SK-N-SH (cell line): ENCODE results near the gene SF3B6. TPM values are rescaled to one million over a fixed set of nuclear protein-coding genes. Genes with fewer than 3 reads are reported as not detected.

Experiments used
- CTCF ChIA-PET: fragments of 300-600, 350-600 bp; formaldehyde crosslinking; extraction: SDS; loops from one replicate; lab custom pipeline; 2021; lab: Yijun Ruan, JAX
- POLR2A ChIA-PET: fragments of 350-600 bp; sonication (Branson Sonifier 250); formaldehyde crosslinking; extraction: SDS; loops from one replicate; lab custom pipeline; 2020; ENCODE audit warnings: antibody characterized with exemption, inconsistent platforms; lab: Yijun Ruan, JAX
- DNase-seq: peaks from one replicate; pipeline ENCODE4 v3.0.0; 2012
- H2AFZ ChIP-seq: fragments of 200-600 bp; sonication (generic); 2 replicates; pipeline ENCODE4 v1.8.1; 2016; ENCODE audit warnings: antibody characterized with exemption, mild to moderate bottlenecking, low read depth
- H3F3A ChIP-seq: fragments of 200-600 bp; sonication (generic); replicated peaks from 2 replicates; pipeline ENCODE3; 2016; ENCODE audit warnings: antibody characterized with exemption, mild to moderate bottlenecking; ENCODE audit not compliant: insufficient read depth
- H3K27ac ChIP-seq, 2 experiments: fragments of 200-500 bp in 1 of 2; fragments of 200-600 bp in 1 of 2; sonication (Bioruptor generic) in 1 of 2; sonication (generic), shearing (Covaris generic) in 1 of 2; 2 replicates each; pipeline versions ENCODE4 v1.5.1 to v1.6.1; 2014 to 2016; ENCODE audit warnings: low read depth in 2 of 2, inconsistent platforms in 1 of 2, low read length in 1 of 2, mild to moderate bottlenecking in 1 of 2, mixed read lengths in 1 of 2
- H3K27me3 ChIP-seq: fragments of 200-600 bp; sonication (generic), shearing (Covaris generic); 2 replicates; pipeline ENCODE4 v1.6.1; 2016; ENCODE audit warnings: mixed run types; ENCODE audit not compliant: insufficient read depth
- H3K36me3 ChIP-seq, 2 experiments: fragments of 200-500 bp in 1 of 2; fragments of 200-600 bp in 1 of 2; sonication (Bioruptor generic) in 1 of 2; sonication (generic) in 1 of 2; replicated peaks in 1 of 2; 2 replicates each; pipeline versions ENCODE3 to v1.5.1; 2014 to 2016; ENCODE audit warnings: low read length in 1 of 2, mild to moderate bottlenecking in 1 of 2; ENCODE audit not compliant: insufficient read depth in 2 of 2, control insufficient read depth in 1 of 2
- H3K4me1 ChIP-seq, 2 experiments: fragments of 200-500 bp in 1 of 2; fragments of 200-600 bp in 1 of 2; sonication (Bioruptor generic) in 1 of 2; sonication (generic), shearing (Covaris generic) in 1 of 2; 2 replicates each; pipeline versions ENCODE4 v1.5.1 to v1.6.1; 2014 to 2016; ENCODE audit warnings: low read depth in 1 of 2, low read length in 1 of 2, mixed run types in 1 of 2; ENCODE audit not compliant: insufficient read depth in 2 of 2, control insufficient read depth in 1 of 2
- H3K4me2 ChIP-seq: fragments of 200-600 bp; sonication (generic), shearing (Covaris generic); 2 replicates; pipeline ENCODE4 v1.6.1; 2017; ENCODE audit warnings: mixed run types
- H3K4me3 ChIP-seq, 2 experiments: fragments of 200-500 bp in 1 of 2; fragments of 200-600 bp in 1 of 2; sonication (Bioruptor generic) in 1 of 2; sonication (generic), shearing (Covaris generic) in 1 of 2; 2 replicates each; pipeline versions ENCODE4 v1.5.1 to v1.8.1; 2014 to 2016; ENCODE audit warnings: low read depth in 2 of 2, inconsistent platforms in 1 of 2, low read length in 1 of 2, mild to moderate bottlenecking in 1 of 2, mixed read lengths in 1 of 2, moderate library complexity in 1 of 2
- H3K79me2 ChIP-seq: fragments of 200-600 bp; sonication (generic); 2 replicates; pipeline ENCODE4 v1.8.1; 2017; ENCODE audit warnings: mild to moderate bottlenecking; ENCODE audit not compliant: insufficient read depth
- H3K9ac ChIP-seq: fragments of 200-600 bp; sonication (generic); 2 replicates; pipeline ENCODE4 v1.6.1; 2017; ENCODE audit warnings: mixed run types
- H3K9me2 ChIP-seq: fragments of 200-600 bp; sonication (generic); 2 replicates; pipeline ENCODE4 v1.6.1; 2017; ENCODE audit warnings: mixed run types
- H3K9me3 ChIP-seq: fragments of 200-600 bp; sonication (generic); 2 replicates; pipeline ENCODE4 v1.6.1; 2017; ENCODE audit warnings: mixed run types, mild to moderate bottlenecking, moderate library complexity
- H4K20me1 ChIP-seq: fragments of 200-600 bp; sonication (generic); 2 replicates; pipeline ENCODE4 v1.6.1; 2017; ENCODE audit warnings: mild to moderate bottlenecking, mixed run types; ENCODE audit not compliant: insufficient read depth
- CHD2 ChIP-seq: fragments of 150-350 bp; IDR thresholded peaks from 2 replicates; pipeline ENCODE4 v1.6.1; 2018; ENCODE audit warnings: low read length; ENCODE audit not compliant: partially characterized antibody
- CTCF ChIP-seq: fragments of 200-600 bp; sonication (generic); IDR thresholded peaks from 2 replicates; pipeline ENCODE4 v1.6.1; 2017; ENCODE audit warnings: antibody characterized with exemption, mild to moderate bottlenecking, moderate library complexity
- ELF1 ChIP-seq: IDR thresholded peaks from 2 replicates; pipeline ENCODE4 v1.4.0; 2012
- EZH2phosphoT487 ChIP-seq: fragments of 200-600 bp; sonication (generic); IDR thresholded peaks from 2 replicates; pipeline ENCODE4 v1.6.1; 2017; ENCODE audit warnings: low read depth, mixed run types, mild to moderate bottlenecking, antibody characterized with exemption, moderate library complexity, borderline replicate concordance
- FOXJ3 ChIP-seq: sonication (generic); formaldehyde crosslinking; IDR thresholded peaks from 2 replicates; pipeline ENCODE4 v1.5.1; 2020; ENCODE audit warnings: mild to moderate bottlenecking, missing genetic modification reagents
- FOXM1 ChIP-seq: IDR thresholded peaks from 2 replicates; pipeline ENCODE4 v1.4.0; 2012; ENCODE audit warnings: low read depth, mild to moderate bottlenecking
- GABPA ChIP-seq: IDR thresholded peaks from 2 replicates; pipeline ENCODE4 v1.4.0; 2012; ENCODE audit warnings: low read depth, mild to moderate bottlenecking
- IRF3 ChIP-seq: fragments of 150-350 bp; IDR thresholded peaks from 2 replicates; pipeline ENCODE4 v1.6.1; 2016; ENCODE audit warnings: mild to moderate bottlenecking, low read depth, low read length
- JUND ChIP-seq: IDR thresholded peaks from 2 replicates; pipeline ENCODE4 v1.4.0; 2012
- MAX ChIP-seq: IDR thresholded peaks from 2 replicates; pipeline ENCODE4 v1.4.0; 2012; ENCODE audit warnings: low read depth
- MEF2A ChIP-seq: IDR thresholded peaks from 2 replicates; pipeline ENCODE4 v1.4.0; 2012; ENCODE audit warnings: low read depth, borderline replicate concordance
- MXI1 ChIP-seq: IDR thresholded peaks from 2 replicates; pipeline ENCODE4 v1.6.1; 2012; ENCODE audit warnings: mild to moderate bottlenecking, low read depth, low read length, improper control_type of control experiment
- NFIC ChIP-seq: IDR thresholded peaks from 2 replicates; pipeline ENCODE4 v1.4.0; 2012; ENCODE audit warnings: borderline replicate concordance
- PBX3 ChIP-seq: IDR thresholded peaks from 2 replicates; pipeline ENCODE4; 2012
- POLR2AphosphoS5 ChIP-seq: IDR thresholded peaks from 2 replicates; pipeline ENCODE4 v1.6.1; 2012; ENCODE audit warnings: low read depth, low read length
- REST ChIP-seq: IDR thresholded peaks from 2 replicates; pipeline ENCODE4 v1.6.1; 2012; ENCODE audit warnings: mild to moderate bottlenecking, low read depth, low read length, moderate library complexity
- RFX5 ChIP-seq: IDR thresholded peaks from 2 replicates; pipeline ENCODE4 v1.6.1; 2012; ENCODE audit warnings: mild to moderate bottlenecking, improper control_type of control experiment, low read length
- SIN3A ChIP-seq: IDR thresholded peaks from 2 replicates; pipeline ENCODE4 v1.6.1; 2012; ENCODE audit warnings: low read depth, mild to moderate bottlenecking, low read length, moderate library complexity, borderline replicate concordance
- SMC3 ChIP-seq: IDR thresholded peaks from 2 replicates; pipeline ENCODE4 v1.6.1; 2012; ENCODE audit warnings: low read depth, low read length, improper control_type of control experiment
- TAF1 ChIP-seq: IDR thresholded peaks from 2 replicates; pipeline ENCODE4 v1.6.1; 2012; ENCODE audit warnings: low read depth, mild to moderate bottlenecking, low read length, moderate library complexity, borderline replicate concordance
- TCF12 ChIP-seq: IDR thresholded peaks from 2 replicates; pipeline ENCODE4 v1.4.0; 2012
- TEAD4 ChIP-seq: IDR thresholded peaks from 2 replicates; pipeline ENCODE4 v1.4.0; 2012; ENCODE audit warnings: mild to moderate bottlenecking, borderline replicate concordance; ENCODE audit not compliant: insufficient read depth
- USF1 ChIP-seq: IDR thresholded peaks from 2 replicates; pipeline ENCODE4 v1.4.0; 2012; ENCODE audit warnings: low read depth, borderline replicate concordance
- YY1 ChIP-seq: IDR thresholded peaks from 2 replicates; pipeline ENCODE4 v1.4.0; 2012; ENCODE audit warnings: low read depth, mild to moderate bottlenecking
- WGBS: methylation state at CpG from one replicate; pipeline ENCODE4 v1.1.6; 2017; ENCODE audit warnings: low lambda C conversion rate; 5-methylcytosine and 5-hydroxymethylcytosine counted together
- polyA plus RNA-seq, 3 experiments: library from polyadenylated mRNA; depleted of rRNA; stranded (reverse); fragments of >200 nt; gene quantifications; 2 replicates each; pipeline ENCODE4 v1.2.3, GENCODE V29; 2012

Gene SF3B6
- polyA plus RNA-seq, 1 of the 3 experiments (the other 2 are of a cell fraction) = 275 TPM

- Histone ChIP-seq H3K9me2 (no peaks in the 10 kb centered on the region), H2AFZ (peak overlapping the region; percentile 94), H3K36me3 (peaks cover 0 to 4% of the 10 kb centered on the region in 2 experiments), H3K4me1 (peaks cover 3 to 25% of the 10 kb centered on the region in 2 experiments; a peak in 2 of 4 replicates), H3K27ac (peak overlapping the region in 1 of 2 experiments; percentile 72; a peak in 2 of 4 replicates), H3K4me3 (peak overlapping the region; percentile 77 to 80), H3K9me3 (no peaks in the 10 kb centered on the region), H3F3A (peaks cover 15% of the 10 kb centered on the region), H3K27me3 (no peaks in the 10 kb centered on the region), H4K20me1 (no peaks in the 10 kb centered on the region), H3K4me2 (peak overlapping the region; percentile 92), H3K9ac (peak overlapping the region; percentile 65), H3K79me2 (peaks cover 18% of the 10 kb centered on the region)
- ChIA-PET CTCF (interaction anchor here (0.6 to 5.1 kb wide), 8 partner anchors 9 to 225 kb away, joined by 3 to 43 read pairs (median 8); partner anchors contain the start of genes ATAD2B and TP53I3), POLR2A (interaction anchor here (1.0 to 2.4 kb wide), 7 partner anchors 16 to 124 kb away, joined by 3 to 16 read pairs (median 4); partner anchors contain the start of genes ATAD2B, SF3B6, TP53I3 and UBXN2A)
- TF ChIP-seq USF1 (no peak), JUND (no peak), GABPA (no peak), TAF1 (no peak), ELF1 (0 out of 2 replicates have a peak, but pooled peaks have one; percentile 23), EZH2phosphoT487 (no peak), PBX3 (no peak), FOXJ3 (CRISPR knock-in tag) (no peak), MXI1 (no peak), NFIC (0 out of 2 replicates have a peak, but pooled peaks have one; percentile 36), TEAD4 (no peak), POLR2AphosphoS5 (no peak), CHD2 (no peak), FOXM1 (no peak), SIN3A (0 out of 2 replicates have a peak, but pooled peaks have one; percentile 24), MEF2A (no peak), MAX (no peak), CTCF (no peak), IRF3 (no peak), SMC3 (no peak), RFX5 (no peak), TCF12 (no peak), REST (no peak), YY1 (no peak)
- DNase-seq = peak; percentile 75
- WGBS = 15% methylated on average over 42 of the region's 47 CpGs
These were observed 25.8 kb downstream of the SF3B6 start for GRCh38 chr2:24050041-24050979.
